ENCODE results near the gene WDR62. TPM values are rescaled to one million over a fixed set of nuclear protein-coding genes. Genes with fewer than 3 reads are reported as not detected.

WDR62 gene
- total RNA-seq, 3 donors from 2014 or later (not counting 1 experiment from before 2014, with no cell fraction given), result 3.9 to 5.9 (median 4.8) TPM

DNA sequence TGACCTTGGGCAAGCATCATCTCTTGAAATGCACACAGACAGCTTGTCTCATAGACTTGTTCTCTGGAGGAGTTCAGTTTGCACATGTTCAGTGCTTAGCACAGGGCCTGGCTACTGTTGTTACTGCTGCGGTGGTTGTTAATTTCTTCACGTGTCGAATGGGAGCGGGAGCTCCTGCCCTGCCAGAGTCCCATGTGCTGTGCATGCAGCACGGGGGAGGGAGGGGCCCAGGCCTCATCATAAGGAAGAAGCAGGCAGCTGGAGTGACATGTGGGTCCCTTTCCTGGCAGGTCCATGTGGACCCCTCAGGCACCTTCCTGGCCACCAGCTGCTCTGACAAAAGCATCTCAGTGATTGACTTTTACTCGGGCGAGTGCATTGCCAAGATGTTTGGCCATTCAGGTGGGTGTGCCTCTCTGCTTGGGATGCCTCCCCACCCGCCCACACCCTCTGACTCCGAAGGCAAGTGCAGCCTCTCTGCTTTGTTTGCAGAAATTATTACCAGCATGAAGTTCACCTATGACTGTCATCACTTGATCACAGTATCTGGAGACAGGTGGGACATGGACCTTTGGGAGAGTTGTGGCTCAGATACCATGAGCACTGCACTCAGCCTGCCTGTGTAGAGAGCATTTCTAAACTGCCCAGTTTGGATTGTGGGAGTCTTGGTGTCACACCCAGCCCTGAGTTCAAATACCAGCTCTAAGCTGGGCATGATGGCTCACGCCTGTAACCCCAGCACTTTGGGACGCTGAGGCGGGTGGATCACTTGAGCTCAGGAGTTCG lies 36.4 kb downstream of the WDR62 start:
- H3K4me1 Mint-ChIP-seq, result no peaks in the 10 kb centered on the region
- Histone ChIP-seq H3K36me3 (ENCODE audit: control insufficient read depth, insufficient read depth, low read length) (no peaks in the 10 kb centered on the region), H3K4me3 (ENCODE audit: low read length) (no peak overlapping the region), H3K9me3 (ENCODE audit: control insufficient read depth, insufficient read depth, low read length) (no peaks in the 10 kb centered on the region), H3K27ac (ENCODE audit: low read length) (no peak overlapping the region), H3K4me1 (ENCODE audit: control insufficient read depth, insufficient read depth, low read length) (no peaks in the 10 kb centered on the region), H3K27me3 (ENCODE audit: control insufficient read depth, insufficient read depth, low read length) (no peaks in the 10 kb centered on the region)
- TF ChIP-seq, protein P1, sequence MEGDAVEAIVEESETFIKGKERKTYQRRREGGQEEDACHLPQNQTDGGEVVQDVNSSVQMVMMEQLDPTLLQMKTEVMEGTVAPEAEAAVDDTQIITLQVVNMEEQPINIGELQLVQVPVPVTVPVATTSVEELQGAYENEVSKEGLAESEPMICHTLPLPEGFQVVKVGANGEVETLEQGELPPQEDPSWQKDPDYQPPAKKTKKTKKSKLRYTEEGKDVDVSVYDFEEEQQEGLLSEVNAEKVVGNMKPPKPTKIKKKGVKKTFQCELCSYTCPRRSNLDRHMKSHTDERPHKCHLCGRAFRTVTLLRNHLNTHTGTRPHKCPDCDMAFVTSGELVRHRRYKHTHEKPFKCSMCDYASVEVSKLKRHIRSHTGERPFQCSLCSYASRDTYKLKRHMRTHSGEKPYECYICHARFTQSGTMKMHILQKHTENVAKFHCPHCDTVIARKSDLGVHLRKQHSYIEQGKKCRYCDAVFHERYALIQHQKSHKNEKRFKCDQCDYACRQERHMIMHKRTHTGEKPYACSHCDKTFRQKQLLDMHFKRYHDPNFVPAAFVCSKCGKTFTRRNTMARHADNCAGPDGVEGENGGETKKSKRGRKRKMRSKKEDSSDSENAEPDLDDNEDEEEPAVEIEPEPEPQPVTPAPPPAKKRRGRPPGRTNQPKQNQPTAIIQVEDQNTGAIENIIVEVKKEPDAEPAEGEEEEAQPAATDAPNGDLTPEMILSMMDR (IDR thresholded peaks at IDR 0.05), result no peak
- no peak for DNase-seq
- no peaks in the 10 kb centered on the region for H3K36me3 Mint-ChIP-seq
- H3K27ac Mint-ChIP-seq, result no peak overlapping the region
- H3K9me3 Mint-ChIP-seq, result no peaks in the 10 kb centered on the region
- no peak for ATAC-seq
- no peak overlapping the region for H3K4me3 Mint-ChIP-seq
- no peaks in the 10 kb centered on the region for H3K27me3 Mint-ChIP-seq (ENCODE audit: low read depth in 2 of 2)
- intact Hi-C loops (cut with micrococcal nuclease), result no loop called here
- 97% methylated on average over 13 of the region's 13 CpGs for WGBS (ENCODE audit: insufficient coverage)

DNA sequence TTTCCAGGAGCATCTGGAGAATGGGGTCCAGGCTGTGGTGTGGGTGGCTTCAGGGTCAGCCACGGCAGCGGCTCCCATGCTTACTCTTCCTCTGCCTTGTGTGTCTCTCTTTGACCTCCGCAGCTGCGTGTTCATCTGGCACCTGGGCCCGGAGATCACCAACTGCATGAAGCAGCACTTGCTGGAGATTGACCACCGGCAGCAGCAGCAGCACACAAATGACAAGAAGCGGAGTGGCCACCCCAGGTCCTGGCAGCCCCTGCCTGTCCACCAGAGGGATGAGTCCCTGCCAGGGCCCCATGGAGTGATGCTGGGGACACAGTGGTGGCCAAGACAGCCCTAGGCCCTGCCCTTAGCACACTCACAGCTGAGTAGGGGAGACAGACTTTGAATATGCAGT lies 37.9 kb downstream of the WDR62 start:
- TF ChIP-seq, protein P1 (IDR thresholded peaks at IDR 0.05), result no peak
- no peak overlapping the region for H3K4me3 Mint-ChIP-seq
- no peak for ATAC-seq
- H3K27ac Mint-ChIP-seq, result no peak overlapping the region
- Histone ChIP-seq H3K4me1 (ENCODE audit: control insufficient read depth, insufficient read depth, low read length) (no peaks in the 10 kb centered on the region), H3K4me3 (ENCODE audit: low read length) (no peak overlapping the region), H3K9me3 (ENCODE audit: control insufficient read depth, insufficient read depth, low read length) (no peaks in the 10 kb centered on the region), H3K27me3 (ENCODE audit: control insufficient read depth, insufficient read depth, low read length) (no peaks in the 10 kb centered on the region), H3K36me3 (ENCODE audit: control insufficient read depth, insufficient read depth, low read length) (no peaks in the 10 kb centered on the region), H3K27ac (ENCODE audit: low read length) (no peak overlapping the region)
- no peak for DNase-seq
- no peaks in the 10 kb centered on the region for H3K36me3 Mint-ChIP-seq
- no peaks in the 10 kb centered on the region for H3K9me3 Mint-ChIP-seq
- WGBS (ENCODE audit: insufficient coverage), result 99% methylated on average over 7 of the region's 7 CpGs
- no peaks in the 10 kb centered on the region for H3K4me1 Mint-ChIP-seq
- no peaks in the 10 kb centered on the region for H3K27me3 Mint-ChIP-seq (ENCODE audit: low read depth in 2 of 2)
- intact Hi-C loops (cut with micrococcal nuclease), result no loop called here

DNA sequence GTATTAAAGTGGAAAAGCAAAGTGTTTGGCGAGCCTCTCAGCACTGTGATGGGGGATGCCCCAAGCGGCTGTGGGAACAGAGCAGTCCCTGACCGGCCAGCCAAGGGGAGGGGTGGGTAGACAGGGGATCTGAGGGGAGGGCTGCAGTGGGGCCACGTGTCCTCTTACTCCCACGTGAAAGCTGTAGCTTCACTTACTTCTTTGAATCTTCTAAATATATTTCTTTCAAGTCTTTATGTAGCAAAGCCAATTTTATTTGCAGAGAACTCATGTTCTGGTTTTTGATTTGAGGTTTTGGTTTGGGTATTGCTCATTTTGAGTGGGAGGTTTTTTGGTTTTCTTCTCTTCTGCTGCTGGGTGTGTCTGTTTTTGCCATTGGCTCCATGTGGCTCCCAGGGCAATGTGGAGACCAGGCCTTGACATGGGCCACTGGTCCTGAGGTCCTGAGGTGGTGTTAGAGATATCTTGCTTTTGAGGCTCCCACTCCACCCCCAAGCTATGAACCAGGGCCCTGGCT lies 38.5 kb downstream of the WDR62 start:
- no peak for DNase-seq
- TF ChIP-seq, protein P1 (IDR thresholded peaks at IDR 0.05), result no peak
- H3K9me3 ChIP-seq (ENCODE audit: control insufficient read depth, insufficient read depth, low read length), result no peaks in the 10 kb centered on the region
- H3K36me3 Mint-ChIP-seq, result no peaks in the 10 kb centered on the region
- 79% methylated on average over 4 of the region's 5 CpGs for WGBS (ENCODE audit: insufficient coverage)
- H3K27me3 ChIP-seq (ENCODE audit: control insufficient read depth, insufficient read depth, low read length), result no peaks in the 10 kb centered on the region
- ATAC-seq, result no peak
- H3K4me3 Mint-ChIP-seq, result no peak overlapping the region
- H3K9me3 Mint-ChIP-seq, result no peaks in the 10 kb centered on the region
- H3K4me1 Mint-ChIP-seq, result no peaks in the 10 kb centered on the region
- H3K36me3 ChIP-seq (ENCODE audit: control insufficient read depth, insufficient read depth, low read length), result no peaks in the 10 kb centered on the region
- H3K4me3 ChIP-seq (ENCODE audit: low read length), result no peak overlapping the region
- H3K27me3 Mint-ChIP-seq (ENCODE audit: low read depth in 2 of 2), result no peaks in the 10 kb centered on the region
- H3K27ac Mint-ChIP-seq, result no peak overlapping the region
- no peaks in the 10 kb centered on the region for H3K4me1 ChIP-seq (ENCODE audit: control insufficient read depth, insufficient read depth, low read length)
- no peak overlapping the region for H3K27ac ChIP-seq (ENCODE audit: low read length)
- intact Hi-C loops (cut with micrococcal nuclease), result no loop called here

Measured in natural killer cell (primary cell).